GM12878 (cell line): ENCODE results near the gene PTPRN2. TPM values are rescaled to one million over a fixed set of nuclear protein-coding genes. Genes with fewer than 3 reads are reported as not detected.

Source experiments
- ATAC-seq: fragments of 200-7000 bp; cut with Tn5 transposase; 3 replicates; pipeline ENCODE4 v1.9.1; 2020; ENCODE audit warnings: mild to moderate bottlenecking, moderate library complexity
- BruUV-seq: library from RNA; stranded (reverse); fragments of 400-500 nt; replicated peaks from 2 replicates; lab custom pipeline; 2021; lab: Mats Ljungman, UMichigan
- CTCF ChIA-PET: fragments of 300-600 bp; sonication (Branson Sonifier 250); formaldehyde crosslinking; extraction: SDS; loops from one replicate; lab custom pipeline; 2021; ENCODE audit warnings: inconsistent platforms; lab: Yijun Ruan, JAX
- POLR2A ChIA-PET: fragments of 350-600 bp; formaldehyde crosslinking; extraction: SDS; loops from one replicate; lab custom pipeline; 2021; ENCODE audit warnings: inconsistent platforms; lab: Charles Lee
- RAD21 ChIA-PET: fragments of 300-600 bp; sonication (Branson Sonifier 250); formaldehyde crosslinking; loops from one replicate; lab custom pipeline; 2023; ENCODE audit warnings: antibody characterized with exemption; ENCODE audit not compliant: unreplicated experiment; lab: Charles Lee
- SMC1A ChIA-PET: fragments of 300-600 bp; sonication (Branson Sonifier 250); formaldehyde crosslinking; loops from one replicate; lab custom pipeline; 2023; ENCODE audit not compliant: unreplicated experiment, uncharacterized antibody; lab: Charles Lee
- DNase-seq: peaks from one replicate; pipeline ENCODE4 v3.0.0-alpha.2; 2011; ENCODE audit warnings: low read depth, low spot score
- FAIRE-seq: peaks from 3 replicates; lab custom pipeline; 2011; peaks lifted over from hg19 to GRCh38; lab: Jason Lieb, UNC
- H2AFZ ChIP-seq: 2 replicates; pipeline ENCODE4 v1.6.0; 2011; ENCODE audit warnings: low read depth, low read length, control low read depth; ENCODE audit not compliant: control insufficient read depth
- H3K27ac ChIP-seq: 2 replicates; pipeline ENCODE4 v1.5.1; 2011; ENCODE audit warnings: control low read depth; ENCODE audit not compliant: control insufficient read depth, insufficient read depth
- H3K27me3 ChIP-seq, 2 experiments: replicated peaks in 1 of 2; 2 replicates each; pipeline versions ENCODE4 v1.6.0 to v1.6.1; 2011; ENCODE audit warnings: low read length in 1 of 2; ENCODE audit not compliant: control insufficient read depth in 2 of 2, insufficient read depth in 2 of 2
- H3K36me3 ChIP-seq, 2 experiments: 2 replicates each; pipeline ENCODE4 v1.5.1; 2011; ENCODE audit warnings: low read length in 1 of 2; ENCODE audit not compliant: control insufficient read depth in 2 of 2, insufficient read depth in 2 of 2
- H3K4me1 ChIP-seq: 2 replicates; pipeline ENCODE4 v1.6.1; 2011; ENCODE audit warnings: mild to moderate bottlenecking, low read length, moderate library complexity, mixed read lengths; ENCODE audit not compliant: control insufficient read depth, insufficient read depth
- H3K4me2 ChIP-seq: 2 replicates; pipeline ENCODE4 v1.6.0; 2011; ENCODE audit warnings: control low read depth; ENCODE audit not compliant: control insufficient read depth, insufficient read depth
- H3K4me3 ChIP-seq: fragments of 200-600 bp; sonication (generic); 2 replicates; pipeline ENCODE4 v1.5.1; 2016
- H3K79me2 ChIP-seq: 2 replicates; pipeline ENCODE4 v1.6.0; 2011; ENCODE audit warnings: low read length; ENCODE audit not compliant: control insufficient read depth, insufficient read depth
- H3K9ac ChIP-seq: 2 replicates; pipeline ENCODE4 v1.8.0; 2011; ENCODE audit warnings: low read length, control low read depth, mixed read lengths; ENCODE audit not compliant: control insufficient read depth, insufficient read depth
- H3K9me3 ChIP-seq: replicated peaks from 3 replicates; pipeline ENCODE4 v1.5.1; 2011; ENCODE audit warnings: mild to moderate bottlenecking, low read length; ENCODE audit not compliant: control insufficient read depth, insufficient read depth
- H4K20me1 ChIP-seq: 2 replicates; pipeline ENCODE4 v1.6.0; 2011; ENCODE audit not compliant: control insufficient read depth, insufficient read depth
- CBX5 ChIP-seq: sonication (generic); IDR thresholded peaks from 2 replicates; pipeline ENCODE4 v1.6.1; 2016; ENCODE audit warnings: low read depth, moderate library complexity, mild to moderate bottlenecking, inconsistent platforms
- CEBPZ ChIP-seq: fragments of 150-350 bp; IDR thresholded peaks from 2 replicates; pipeline ENCODE4 v1.6.1; 2016; ENCODE audit warnings: low read depth, low read length
- ELK1 ChIP-seq: IDR thresholded peaks from 2 replicates; pipeline ENCODE4 v1.6.1; 2012; ENCODE audit warnings: low read depth, low read length, improper control_type of control experiment
- GATAD2B ChIP-seq: fragments of 450-650 bp; conservative IDR thresholded peaks from 2 replicates; pipeline ENCODE4 v1.6.1; 2017; ENCODE audit warnings: low read depth, mild to moderate bottlenecking, moderate library complexity
- IKZF2 ChIP-seq, 2 experiments: fragments of 450-650 bp; IDR thresholded peaks; 2 replicates each; pipeline ENCODE4 v1.6.1; 2017; ENCODE audit warnings: mild to moderate bottlenecking in 2 of 2, moderate library complexity in 2 of 2
- PAX5 ChIP-seq: IDR thresholded peaks from 2 replicates; pipeline ENCODE4 v1.6.1; 2011; ENCODE audit warnings: low read depth, low read length, borderline replicate concordance
- RCOR1 ChIP-seq: conservative IDR thresholded peaks from 2 replicates; pipeline ENCODE4 v1.6.1; 2012; ENCODE audit warnings: low read depth, low read length, improper control_type of control experiment
- SIX5 ChIP-seq: IDR thresholded peaks from 2 replicates; pipeline ENCODE4 v1.6.1; 2011; ENCODE audit warnings: mild to moderate bottlenecking, low read depth, low read length, moderate library complexity; ENCODE audit not compliant: severe bottlenecking
- SUPT20H ChIP-seq: IDR thresholded peaks from 2 replicates; pipeline ENCODE4 v1.6.1; 2011; ENCODE audit warnings: low read depth, mild to moderate bottlenecking, low read length, moderate library complexity, borderline replicate concordance; ENCODE audit not compliant: control insufficient read depth
- ZZZ3 ChIP-seq: IDR thresholded peaks from 2 replicates; pipeline ENCODE4 v1.6.1; 2011; ENCODE audit warnings: low read depth; ENCODE audit not compliant: control insufficient read depth, insufficient read length
- WGBS: methylation state at CpG from one replicate; pipeline ENCODE4 v1.1.6; 2016; ENCODE audit warnings: low lambda C conversion rate; ENCODE audit not compliant: insufficient replicate concordance, insufficient coverage; ENCODE audit errors: missing lambda C conversion rate; 5-methylcytosine and 5-hydroxymethylcytosine counted together
- in situ Hi-C: fragments of 300-500 bp; cut with MboI; formaldehyde crosslinking; loops from 9 replicates; pipeline ENCODE4 v1.14.3; 2018; ENCODE audit warnings: mixed read lengths
- intact Hi-C: fragments of 100-400 bp; cut with micrococcal nuclease; formaldehyde crosslinking; loops from one replicate; pipeline ENCODE4 v1.14.2; 2022; ENCODE audit not compliant: unreplicated experiment
- polyA plus RNA-seq, 11 experiments: library from polyadenylated mRNA; depleted of rRNA in 4 of 11; unstranded in 6 of 11; stranded (reverse) in 5 of 11; fragments of >200 nt; fragmentation: Nextera tagmentation in 4 of 11; fragmentation: Illumina TruSeq in 1 of 11; extraction: Ambion mirVana in 4 of 11; extraction: Trizol in 1 of 11; gene quantifications; 1 replicate in 1 of 11; 2 replicates in 10 of 11; pipeline versions ENCODE4 v1.2.1 to v1.2.3, GENCODE V29; 2011 to 2016; ENCODE audit warnings: inconsistent platforms in 2 of 11, missing spikeins in 2 of 11, low read depth in 1 of 11
- total RNA-seq, 4 experiments: library from RNA; depleted of rRNA in 3 of 4; stranded (reverse); fragments of >200 nt in 3 of 4; fragmentation: Illumina TruSeq in 1 of 4; extraction: Trizol in 1 of 4; gene quantifications; 2 replicates each; pipeline versions ENCODE4 v1.2.1 to v1.2.3, GENCODE V29; 2013 to 2021

PTPRN2 gene
- total and polyA plus RNA-seq, 10 of the 15 experiments (the other 5 are each of a cell fraction or from before 2014, with no cell fraction given), result 5.4 TPM; not detected in 9

GRCh38 chr7:157526005-157526912 lies 1061.4 kb downstream of the PTPRN2 start:
- H3K36me3 ChIP-seq, result no peaks in the 10 kb centered on the region; a peak in 1 of 4 replicates
- no peaks in the 10 kb centered on the region for H3K79me2 ChIP-seq
- no peak for ATAC-seq
- no peak overlapping the region for H3K4me3 ChIP-seq
- no peaks in the 10 kb centered on the region for H3K27me3 ChIP-seq
- DNase-seq, result no peak
- in situ Hi-C loops (no loop called here), intact Hi-C loops (no loop called here)
- no peak overlapping the region for H2AFZ ChIP-seq
- CTCF ChIA-PET, result no interaction called here
- no peak for FAIRE-seq
- H3K4me1 ChIP-seq, result no peaks in the 10 kb centered on the region
- no peak overlapping the region for H3K4me2 ChIP-seq
- no peaks in the 10 kb centered on the region for H4K20me1 ChIP-seq
- POLR2A ChIA-PET, result no interaction called here
- RAD21 ChIA-PET, result no interaction called here
- SMC1A ChIA-PET, result no interaction called here
- H3K9ac ChIP-seq, result no peak overlapping the region
- H3K27ac ChIP-seq, result no peak overlapping the region
- WGBS, result 59% methylated on average over 27 of the region's 32 CpGs
- no peaks in the 10 kb centered on the region; the same call in 2 of the 3 replicates for H3K9me3 ChIP-seq
- no peak for TF ChIP-seq ELK1
- no peak for TF ChIP-seq CBX5
- TF ChIP-seq ZZZ3, result no peak
- TF ChIP-seq PAX5, result no peak
- no peak for TF ChIP-seq GATAD2B
- TF ChIP-seq SIX5, result no peak
- TF ChIP-seq SUPT20H, result no peak
- no peak for TF ChIP-seq RCOR1
- TF ChIP-seq IKZF2 (IDR thresholded peaks at IDR 0.05), result no peak
- TF ChIP-seq CEBPZ, result no peak
- no TSS peak for BruUV-seq
